ENCODE results near the gene GCK. TPM values are rescaled to one million over a fixed set of nuclear protein-coding genes. Genes with fewer than 3 reads are reported as not detected.
"Not testable (repeated sequence)": the region's sequence is repeated elsewhere in the genome, so short reads cannot be mapped to it uniquely, and the experiment has no call there.

Gene GCK
- total and polyA plus RNA-seq, 8 donors, result 0.57 to 18.2 (median 1.0) TPM

- H3K4me3 ChIP-seq, result no peak overlapping the region
- no peak overlapping the region for H3K27ac ChIP-seq
- H3K27me3 ChIP-seq, result no peaks in the 10 kb centered on the region
- intact Hi-C loops (cut with DNase I), result no loop called here
- no peak for ATAC-seq
- no peaks in the 10 kb centered on the region for H3K36me3 ChIP-seq
- no peaks in the 10 kb centered on the region for H3K4me1 ChIP-seq
- H3K9me3 ChIP-seq, result no peaks in the 10 kb centered on the region
- WGBS, 2 donors, result 52 to 62% methylated on average over 3 of the region's 3 CpGs
- FAIRE-seq, result no peak
- TF ChIP-seq CTCF (IDR thresholded peaks at IDR 0.05), result no peak
- no peak for DNase-seq
Measured at GRCh38 chr7:44173911-44174693, 15.1 kb downstream of the GCK start.

DNA sequence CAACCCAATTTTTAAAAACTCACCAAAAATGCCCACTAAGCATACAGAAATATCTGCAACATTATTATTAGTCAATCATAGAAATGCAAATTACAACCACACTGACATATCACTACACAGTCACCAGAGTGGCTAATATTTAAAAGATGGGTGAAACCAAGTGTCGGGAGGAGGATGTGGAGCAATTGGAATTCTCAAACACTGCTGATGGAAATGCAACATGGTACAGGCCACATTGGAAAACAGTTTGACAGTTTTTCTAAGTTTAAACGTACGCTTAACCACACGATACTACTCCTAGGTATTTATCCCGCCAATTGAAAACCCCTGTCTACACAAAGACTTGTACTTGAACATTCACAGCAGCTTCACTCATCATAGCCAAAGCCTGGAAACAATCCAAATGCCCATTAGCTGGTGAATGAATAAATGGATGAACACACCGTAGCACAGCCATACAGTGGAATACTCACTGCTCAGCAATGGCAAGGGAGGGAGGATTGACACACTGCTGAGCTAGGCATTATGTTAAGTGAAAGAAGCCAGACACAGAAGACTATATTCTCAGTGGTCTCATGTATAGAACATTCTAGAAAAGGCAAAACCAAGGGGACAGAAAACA is 16.3 kb downstream of the GCK start:
- DNase-seq (no peak), ATAC-seq (peak in 2 of 4 donors; percentile 67 to 73), FAIRE-seq (no peak)
- no peak for TF ChIP-seq CTCF (IDR thresholded peaks at IDR 0.05)
- Histone ChIP-seq H3K4me3 (no peak overlapping the region), H3K36me3 (no peaks in the 10 kb centered on the region), H3K27me3 (no peaks in the 10 kb centered on the region), H3K27ac (no peak overlapping the region), H3K4me1 (no peaks in the 10 kb centered on the region), H3K9me3 (no peaks in the 10 kb centered on the region)
- intact Hi-C loops (cut with DNase I), result no loop called here
- whole genome bisulfite sequencing, 2 donors, result 70 to 71% methylated on average over 6 of the region's 6 CpGs

DNA sequence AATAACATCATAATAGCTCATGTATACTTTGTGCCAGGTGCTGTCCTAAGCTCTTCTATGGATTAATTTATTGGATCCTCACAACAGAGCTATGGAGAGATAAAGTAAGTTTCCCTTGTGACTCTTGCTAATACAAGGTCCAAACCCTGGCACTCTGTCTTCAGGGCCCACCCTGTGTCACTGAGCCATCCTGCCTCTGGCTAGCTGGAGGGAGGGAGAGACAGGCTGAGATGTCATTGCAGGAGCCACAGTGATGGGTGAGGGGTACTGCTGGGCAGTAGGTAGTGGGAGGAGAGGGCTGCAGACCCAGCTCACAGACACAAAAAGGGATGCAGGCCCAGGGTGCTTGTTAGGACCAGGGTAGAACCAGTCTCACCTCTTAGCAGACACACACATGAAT is 16.9 kb downstream of the GCK start:
- H3K27me3 ChIP-seq, result no peaks in the 10 kb centered on the region
- H3K9me3 ChIP-seq, result no peaks in the 10 kb centered on the region
- DNase-seq (no peak), ATAC-seq (no peak), FAIRE-seq (no peak)
- no peak overlapping the region for H3K4me3 ChIP-seq
- H3K27ac ChIP-seq, result no peak overlapping the region
- no peaks in the 10 kb centered on the region for H3K36me3 ChIP-seq
- intact Hi-C loops (cut with DNase I), result no loop called here
- H3K4me1 ChIP-seq, result no peaks in the 10 kb centered on the region
- TF ChIP-seq CTCF (IDR thresholded peaks at IDR 0.05), result no peak

GRCh38 chr7:44171901-44172300 is 17.3 kb downstream of the GCK start:
- ATAC-seq; intact Hi-C loops (cut with DNase I): not testable (repeated sequence)
- 88 to 94% methylated on average over 9 of the region's 9 CpGs for WGBS, 2 donors

GRCh38 chr7:44167920-44168319 is 21.3 kb downstream of the GCK start:
- Histone ChIP-seq H3K36me3 (no peaks in the 10 kb centered on the region), H3K27me3 (no peaks in the 10 kb centered on the region), H3K9me3 (no peaks in the 10 kb centered on the region), H3K4me3 (no peak overlapping the region), H3K27ac (no peak overlapping the region), H3K4me1 (no peaks in the 10 kb centered on the region)
- DNase-seq (no peak), ATAC-seq (no peak), FAIRE-seq (no peak)
- intact Hi-C loops (cut with DNase I), result no loop called here
- TF ChIP-seq CTCF (IDR thresholded peaks at IDR 0.05), result no peak

More at GRCh38 chr7:44171901-44172300, 17.3 kb downstream of the GCK start:
- not testable (repeated sequence) for H3K4me3 ChIP-seq, H3K9me3 ChIP-seq, H3K4me1 ChIP-seq, H3K36me3 ChIP-seq, H3K27ac ChIP-seq, FAIRE-seq, DNase-seq, H3K27me3 ChIP-seq
